Measurements from ENCODE around the gene EHMT1.

The EHMT1 gene

DNA sequence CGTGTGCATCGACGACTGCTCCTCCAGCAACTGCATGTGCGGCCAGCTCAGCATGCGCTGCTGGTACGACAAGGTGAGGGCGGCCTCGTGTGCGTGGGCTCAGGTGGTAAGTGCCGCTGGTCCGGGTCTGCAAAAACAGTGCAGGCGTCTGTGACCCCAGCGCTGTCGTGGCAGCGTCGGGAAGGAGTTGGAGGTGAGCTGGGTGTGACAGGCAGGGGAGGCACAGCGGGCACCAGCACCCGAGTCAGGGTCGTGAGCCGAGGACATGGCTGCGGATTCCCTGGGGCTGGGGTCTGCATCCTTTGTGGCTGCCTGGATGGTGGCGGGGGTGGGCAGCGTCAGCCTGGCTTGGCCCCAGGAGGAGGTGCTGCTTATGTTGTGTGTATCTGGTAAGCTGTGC lies 195.6 kb downstream of the EHMT1 start:
- TF ChIP-seq, protein P1, sequence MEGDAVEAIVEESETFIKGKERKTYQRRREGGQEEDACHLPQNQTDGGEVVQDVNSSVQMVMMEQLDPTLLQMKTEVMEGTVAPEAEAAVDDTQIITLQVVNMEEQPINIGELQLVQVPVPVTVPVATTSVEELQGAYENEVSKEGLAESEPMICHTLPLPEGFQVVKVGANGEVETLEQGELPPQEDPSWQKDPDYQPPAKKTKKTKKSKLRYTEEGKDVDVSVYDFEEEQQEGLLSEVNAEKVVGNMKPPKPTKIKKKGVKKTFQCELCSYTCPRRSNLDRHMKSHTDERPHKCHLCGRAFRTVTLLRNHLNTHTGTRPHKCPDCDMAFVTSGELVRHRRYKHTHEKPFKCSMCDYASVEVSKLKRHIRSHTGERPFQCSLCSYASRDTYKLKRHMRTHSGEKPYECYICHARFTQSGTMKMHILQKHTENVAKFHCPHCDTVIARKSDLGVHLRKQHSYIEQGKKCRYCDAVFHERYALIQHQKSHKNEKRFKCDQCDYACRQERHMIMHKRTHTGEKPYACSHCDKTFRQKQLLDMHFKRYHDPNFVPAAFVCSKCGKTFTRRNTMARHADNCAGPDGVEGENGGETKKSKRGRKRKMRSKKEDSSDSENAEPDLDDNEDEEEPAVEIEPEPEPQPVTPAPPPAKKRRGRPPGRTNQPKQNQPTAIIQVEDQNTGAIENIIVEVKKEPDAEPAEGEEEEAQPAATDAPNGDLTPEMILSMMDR (IDR thresholded peaks at IDR 0.05; ENCODE audit: low read length) = no peak
- no peak for TF ChIP-seq EZH2phosphoT487 (IDR thresholded peaks at IDR 0.05; ENCODE audit: low read length)
- TF ChIP-seq EZH2 (optimal IDR thresholded peaks at IDR 0.05; ENCODE audit: low read depth, low read length) = no peak
- Histone ChIP-seq H3K9ac (ENCODE audit: low read length) (no peak overlapping the region), H3K79me2 (ENCODE audit: low read length) (no peaks in the 10 kb centered on the region), H3K9me2 (replicated peaks; ENCODE audit: insufficient read depth, low read length) (no peaks in the 10 kb centered on the region), H3K4me3 (ENCODE audit: low read length) (no peak overlapping the region), H2AFZ (ENCODE audit: low read length) (no peak overlapping the region), H3F3A (ENCODE audit: insufficient read depth, low read length) (no peaks in the 10 kb centered on the region), H3K4me2 (ENCODE audit: low read depth, low read length) (no peak overlapping the region), H3K4me1 (ENCODE audit: low read length) (no peaks in the 10 kb centered on the region), H3K9me3 (replicated peaks; ENCODE audit: insufficient read depth, low read length) (no peaks in the 10 kb centered on the region), H4K20me1 (ENCODE audit: insufficient read depth, low read length) (no peaks in the 10 kb centered on the region), H3K27me3 (replicated peaks; ENCODE audit: insufficient read depth, low read length) (no peaks in the 10 kb centered on the region), H3K27ac (ENCODE audit: low read length) (no peak overlapping the region), H3K36me3 (replicated peaks; ENCODE audit: insufficient read depth, low read length) (no peaks in the 10 kb centered on the region)
- no peak for DNase-seq

DNA sequence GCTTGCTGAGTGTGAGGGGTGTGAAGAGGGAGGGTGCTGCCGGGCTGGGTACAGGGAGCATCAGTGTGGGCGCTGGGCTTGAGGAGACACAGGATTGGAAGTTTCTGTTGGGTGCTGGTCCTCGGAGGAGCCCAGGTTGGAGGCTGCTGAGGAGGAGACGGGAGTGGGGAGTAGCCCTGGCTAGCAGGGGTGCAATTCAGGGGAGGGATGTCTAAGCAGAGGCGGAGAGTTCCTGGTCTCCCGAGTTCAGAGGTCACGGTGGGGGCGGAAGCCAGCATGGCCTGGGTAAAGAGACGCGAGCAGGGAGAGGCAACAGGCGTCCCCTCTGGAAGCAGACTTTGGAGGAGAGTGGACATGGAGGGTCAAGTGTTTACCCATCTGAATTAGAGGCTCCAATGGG lies 196.0 kb downstream of the EHMT1 start:
- Histone ChIP-seq H3K27ac (ENCODE audit: low read length) (no peak overlapping the region), H3K9ac (ENCODE audit: low read length) (no peak overlapping the region), H3K4me1 (ENCODE audit: low read length) (no peaks in the 10 kb centered on the region), H3F3A (ENCODE audit: insufficient read depth, low read length) (no peaks in the 10 kb centered on the region), H3K4me2 (ENCODE audit: low read depth, low read length) (no peak overlapping the region), H3K36me3 (replicated peaks; ENCODE audit: insufficient read depth, low read length) (no peaks in the 10 kb centered on the region), H3K9me2 (replicated peaks; ENCODE audit: insufficient read depth, low read length) (no peaks in the 10 kb centered on the region), H3K4me3 (ENCODE audit: low read length) (no peak overlapping the region), H3K27me3 (replicated peaks; ENCODE audit: insufficient read depth, low read length) (no peaks in the 10 kb centered on the region), H3K79me2 (ENCODE audit: low read length) (no peaks in the 10 kb centered on the region), H4K20me1 (ENCODE audit: insufficient read depth, low read length) (no peaks in the 10 kb centered on the region), H2AFZ (ENCODE audit: low read length) (no peak overlapping the region), H3K9me3 (replicated peaks; ENCODE audit: insufficient read depth, low read length) (no peaks in the 10 kb centered on the region)
- TF ChIP-seq EZH2 (optimal IDR thresholded peaks at IDR 0.05; ENCODE audit: low read depth, low read length) = no peak
- TF ChIP-seq EZH2phosphoT487 (IDR thresholded peaks at IDR 0.05; ENCODE audit: low read length) = no peak
- TF ChIP-seq, protein P1 (IDR thresholded peaks at IDR 0.05; ENCODE audit: low read length) = no peak
- no peak for DNase-seq

DNA sequence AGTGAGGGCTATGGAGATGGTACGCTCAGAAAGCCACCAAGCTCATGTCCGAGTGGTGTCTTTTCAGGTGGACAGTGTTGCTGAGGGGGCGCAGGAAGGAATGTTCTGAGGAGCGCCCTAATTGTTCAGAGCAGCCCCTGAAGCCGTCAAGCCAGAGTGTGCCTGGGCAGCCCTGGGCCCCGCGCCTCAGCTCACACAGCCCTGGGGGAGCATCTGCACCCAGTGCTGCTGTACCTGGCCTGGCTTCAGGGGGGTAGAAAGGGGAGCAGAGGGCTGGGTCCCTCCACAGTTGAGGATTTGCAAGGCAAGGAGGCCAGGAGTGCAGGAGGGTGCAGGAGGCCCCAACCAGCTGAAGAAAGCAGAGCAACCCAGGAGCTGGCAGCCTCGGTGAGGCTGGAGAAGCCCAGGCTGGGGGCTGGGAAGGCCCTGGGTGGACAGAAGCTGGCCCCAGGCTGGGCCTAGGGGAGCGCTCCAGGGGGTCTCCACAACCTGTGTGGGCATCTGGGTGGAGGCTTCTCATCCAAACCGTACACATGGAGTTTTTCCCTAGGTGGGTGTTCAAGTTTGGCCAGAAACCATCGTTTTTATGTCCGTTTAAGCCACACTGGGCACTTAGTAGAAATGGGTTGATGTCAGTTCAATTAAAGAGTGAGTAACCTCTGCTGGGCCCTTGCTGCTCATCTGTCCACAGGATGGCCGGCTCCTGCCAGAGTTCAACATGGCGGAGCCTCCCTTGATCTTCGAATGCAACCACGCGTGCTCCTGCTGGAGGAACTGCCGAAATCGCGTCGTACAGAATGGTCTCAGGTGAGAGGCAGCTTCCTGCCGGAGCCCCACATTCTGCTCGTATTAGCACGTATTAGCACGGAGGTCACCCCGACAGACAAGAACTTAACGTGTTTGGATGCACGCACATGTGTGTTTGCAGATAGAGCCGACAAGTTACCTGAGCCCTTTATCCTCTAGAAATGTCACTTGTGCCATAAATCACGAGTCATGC lies 196.8 kb downstream of the EHMT1 start:
- no peak overlapping the region for H2AFZ ChIP-seq (ENCODE audit: low read length)
- H3K4me1 ChIP-seq (ENCODE audit: low read length) = no peaks in the 10 kb centered on the region
- no peaks in the 10 kb centered on the region for H3K36me3 ChIP-seq (replicated peaks; ENCODE audit: insufficient read depth, low read length)
- H3F3A ChIP-seq (ENCODE audit: insufficient read depth, low read length) = no peaks in the 10 kb centered on the region
- no peak overlapping the region for H3K27ac ChIP-seq (ENCODE audit: low read length)
- no peak overlapping the region for H3K9ac ChIP-seq (ENCODE audit: low read length)
- H3K4me2 ChIP-seq (ENCODE audit: low read depth, low read length) = no peak overlapping the region
- H3K4me3 ChIP-seq (ENCODE audit: low read length) = no peak overlapping the region
- TF ChIP-seq EZH2phosphoT487 (IDR thresholded peaks at IDR 0.05; ENCODE audit: low read length) (no peak), EZH2 (optimal IDR thresholded peaks at IDR 0.05; ENCODE audit: low read depth, low read length) (no peak)
- TF ChIP-seq, protein P1 (IDR thresholded peaks at IDR 0.05; ENCODE audit: low read length) = no peak
- H3K79me2 ChIP-seq (ENCODE audit: low read length) = no peaks in the 10 kb centered on the region
- no peak for DNase-seq
- no peaks in the 10 kb centered on the region for H3K9me3 ChIP-seq (replicated peaks; ENCODE audit: insufficient read depth, low read length)
- no peaks in the 10 kb centered on the region for H4K20me1 ChIP-seq (ENCODE audit: insufficient read depth, low read length)
- no peaks in the 10 kb centered on the region for H3K27me3 ChIP-seq (replicated peaks; ENCODE audit: insufficient read depth, low read length)
- H3K9me2 ChIP-seq (replicated peaks; ENCODE audit: insufficient read depth, low read length) = no peaks in the 10 kb centered on the region

All from MM.1S (cell line).